ENCODE measurements around the gene SMARCC2. TPM values are rescaled to one million over a fixed set of nuclear protein-coding genes. Genes with fewer than 3 reads are reported as not detected.
A peak's percentile ranks its signal among the peaks of the same experiment; 100 is the strongest.

Gene SMARCC2
- polyA plus RNA-seq, 2 of the 4 experiments (the other 2 are of a cell fraction): 51.9 to 83.9 TPM

GRCh38 chr12:56221757-56222530 lies 32.7 kb upstream of the SMARCC2 start, which contains the start of gene RNF41 (continued):
- TF ChIP-seq ZC3H11A (IDR thresholded peaks at IDR 0.05) (no peak), NFE2L2 (conservative IDR thresholded peaks at IDR 0.05; ENCODE audit: low read length) (no peak), EHF (CRISPR knock-in tag; IDR thresholded peaks at IDR 0.05) (no peak), ZNF302 (CRISPR knock-in tag; IDR thresholded peaks at IDR 0.05) (no peak), REST (IDR thresholded peaks at IDR 0.05) (no peak), RAD21 (conservative IDR thresholded peaks at IDR 0.05 in 1 of 2, IDR thresholded peaks at IDR 0.05 in 1 of 2) (no peak), JUN (IDR thresholded peaks at IDR 0.05) (peak; percentile 80 to 84), BHLHE40 (IDR thresholded peaks at IDR 0.05; ENCODE audit: low read depth, low read length) (no peak), RNF2 (IDR thresholded peaks at IDR 0.05; ENCODE audit: borderline replicate concordance, low read depth) (no peak), JUNB (IDR thresholded peaks at IDR 0.05) (no peak), PHF8 (IDR thresholded peaks at IDR 0.05; ENCODE audit: borderline replicate concordance, low read depth) (peak; percentile 85; the same call in 1 of the 2 replicates), MAFK (IDR thresholded peaks at IDR 0.05; ENCODE audit: partially characterized antibody) (no peak), SMC3 (IDR thresholded peaks at IDR 0.05) (no peak; the same call in 2 of the 3 replicates), ATOH8 (CRISPR knock-in tag; IDR thresholded peaks at IDR 0.05; ENCODE audit: low read depth) (no peak), HOXB5 (CRISPR knock-in tag; IDR thresholded peaks at IDR 0.05) (peak; percentile 24; the same call in 1 of the 2 replicates), ZFP36 (IDR thresholded peaks at IDR 0.05; ENCODE audit: borderline replicate concordance, partially characterized antibody) (no peak), HOXB13 (CRISPR knock-in tag; IDR thresholded peaks at IDR 0.05; ENCODE audit: low read depth) (no peak), FOSL2 (IDR thresholded peaks at IDR 0.05) (no peak), FOSL2 (CRISPR knock-in tag; IDR thresholded peaks at IDR 0.05) (no peak), GATA3 (IDR thresholded peaks at IDR 0.05; ENCODE audit: borderline replicate concordance) (peak; percentile 33; the same call in 1 of the 2 replicates), RARB (CRISPR knock-in tag; IDR thresholded peaks at IDR 0.05) (no peak), CBX2 (IDR thresholded peaks at IDR 0.05; ENCODE audit: borderline replicate concordance, low read depth) (no peak), NPAS2 (CRISPR knock-in tag; IDR thresholded peaks at IDR 0.05; ENCODE audit: borderline replicate concordance) (no peak), KDM5A (IDR thresholded peaks at IDR 0.05) (no peak), MYC (IDR thresholded peaks at IDR 0.05; ENCODE audit: borderline replicate concordance, low read length) (peak; percentile 59; the same call in 1 of the 2 replicates), CBX8 (IDR thresholded peaks at IDR 0.05) (no peak), SREBF2 (IDR thresholded peaks at IDR 0.05) (no peak), NR3C1 (IDR thresholded peaks at IDR 0.05) (no peak), POLR2A (IDR thresholded peaks at IDR 0.05; ENCODE audit: low read length) (peak; percentile 74), MAZ (IDR thresholded peaks at IDR 0.05; ENCODE audit: borderline replicate concordance, low read depth, low read length) (no peak), FOXS1 (CRISPR knock-in tag; IDR thresholded peaks at IDR 0.05) (no peak), FOSB (CRISPR knock-in tag; IDR thresholded peaks at IDR 0.05) (no peak), PBX3 (IDR thresholded peaks at IDR 0.05) (no peak), RCOR1 (IDR thresholded peaks at IDR 0.05; ENCODE audit: low read depth, low read length) (no peak), EHMT2 (IDR thresholded peaks at IDR 0.05; ENCODE audit: low read depth) (no peak)
- TF ChIP-seq, protein P1, sequence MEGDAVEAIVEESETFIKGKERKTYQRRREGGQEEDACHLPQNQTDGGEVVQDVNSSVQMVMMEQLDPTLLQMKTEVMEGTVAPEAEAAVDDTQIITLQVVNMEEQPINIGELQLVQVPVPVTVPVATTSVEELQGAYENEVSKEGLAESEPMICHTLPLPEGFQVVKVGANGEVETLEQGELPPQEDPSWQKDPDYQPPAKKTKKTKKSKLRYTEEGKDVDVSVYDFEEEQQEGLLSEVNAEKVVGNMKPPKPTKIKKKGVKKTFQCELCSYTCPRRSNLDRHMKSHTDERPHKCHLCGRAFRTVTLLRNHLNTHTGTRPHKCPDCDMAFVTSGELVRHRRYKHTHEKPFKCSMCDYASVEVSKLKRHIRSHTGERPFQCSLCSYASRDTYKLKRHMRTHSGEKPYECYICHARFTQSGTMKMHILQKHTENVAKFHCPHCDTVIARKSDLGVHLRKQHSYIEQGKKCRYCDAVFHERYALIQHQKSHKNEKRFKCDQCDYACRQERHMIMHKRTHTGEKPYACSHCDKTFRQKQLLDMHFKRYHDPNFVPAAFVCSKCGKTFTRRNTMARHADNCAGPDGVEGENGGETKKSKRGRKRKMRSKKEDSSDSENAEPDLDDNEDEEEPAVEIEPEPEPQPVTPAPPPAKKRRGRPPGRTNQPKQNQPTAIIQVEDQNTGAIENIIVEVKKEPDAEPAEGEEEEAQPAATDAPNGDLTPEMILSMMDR (IDR thresholded peaks at IDR 0.05): no peak
- TF ChIP-seq, protein P2, sequence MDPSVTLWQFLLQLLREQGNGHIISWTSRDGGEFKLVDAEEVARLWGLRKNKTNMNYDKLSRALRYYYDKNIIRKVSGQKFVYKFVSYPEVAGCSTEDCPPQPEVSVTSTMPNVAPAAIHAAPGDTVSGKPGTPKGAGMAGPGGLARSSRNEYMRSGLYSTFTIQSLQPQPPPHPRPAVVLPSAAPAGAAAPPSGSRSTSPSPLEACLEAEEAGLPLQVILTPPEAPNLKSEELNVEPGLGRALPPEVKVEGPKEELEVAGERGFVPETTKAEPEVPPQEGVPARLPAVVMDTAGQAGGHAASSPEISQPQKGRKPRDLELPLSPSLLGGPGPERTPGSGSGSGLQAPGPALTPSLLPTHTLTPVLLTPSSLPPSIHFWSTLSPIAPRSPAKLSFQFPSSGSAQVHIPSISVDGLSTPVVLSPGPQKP (IDR thresholded peaks at IDR 0.05; ENCODE audit: low read depth, low read length): no peak
